MM.1S (cell line): ENCODE measurements around the gene PHACTR1.

Experiments used
- CTCF ChIP-seq: fragments of 300-600 bp; sonication (generic); IDR thresholded peaks from 2 replicates; pipeline ENCODE4 v1.5.1; 2016; ENCODE audit warnings: antibody characterized with exemption, low read length, mixed read lengths
- EZH2 ChIP-seq: fragments of 300-600 bp; sonication (generic); optimal IDR thresholded peaks from 2 replicates; pipeline ENCODE3; 2017; ENCODE audit warnings: low read depth, mild to moderate bottlenecking, antibody characterized with exemption, low read length, mixed read lengths

GRCh38 chr6:13228264-13229204 is 512.0 kb downstream of the PHACTR1 start:
- no peak for TF ChIP-seq EZH2
- TF ChIP-seq CTCF: no peak
